ENCODE results near the gene SPDYA. TPM values are rescaled to one million over a fixed set of nuclear protein-coding genes. Genes with fewer than 3 reads are reported as not detected.

The SPDYA gene
- total RNA-seq, 4 donors from 2014 or later, result 3.2 to 7.3 TPM; not detected in 2

- Histone ChIP-seq H3K4me1 (no peaks in the 10 kb centered on the region), H3K27ac (no peak overlapping the region), H3K4me3 (no peak overlapping the region), H3K9me3 (no peaks in the 10 kb centered on the region), H3K27me3 (no peaks in the 10 kb centered on the region), H3K36me3 (no peaks in the 10 kb centered on the region)
- no peak for DNase-seq
- TF ChIP-seq CTCF (IDR thresholded peaks at IDR 0.05) (no peak), POLR2A (IDR thresholded peaks at IDR 0.05) (no peak)
- intact Hi-C loops (cut with DNase I; ENCODE audit: low total_unique reads), result no loop called here
Measured at GRCh38 chr2:28855977-28856376, 45.3 kb downstream of the SPDYA start.

- Histone ChIP-seq H3K9me3 (no peaks in the 10 kb centered on the region), H3K27me3 (no peaks in the 10 kb centered on the region), H3K27ac (no peak overlapping the region), H3K4me1 (no peaks in the 10 kb centered on the region), H3K4me3 (peak overlapping the region; percentile 77 to 95), H3K36me3 (no peaks in the 10 kb centered on the region)
- no peak for DNase-seq
- TF ChIP-seq CTCF (IDR thresholded peaks at IDR 0.05), result no peak
- TF ChIP-seq POLR2A (IDR thresholded peaks at IDR 0.05), result no peak
- intact Hi-C loops (cut with DNase I; ENCODE audit: low total_unique reads), result no loop called here
Measured at GRCh38 chr2:28868611-28869010, 58.0 kb downstream of the SPDYA start.

- no peaks in the 10 kb centered on the region for H3K27me3 ChIP-seq
- DNase-seq, result no peak
- TF ChIP-seq CTCF (IDR thresholded peaks at IDR 0.05) (no peak), POLR2A (IDR thresholded peaks at IDR 0.05) (no peak)
- peak overlapping the region; percentile 77 to 95 for H3K4me3 ChIP-seq
- H3K9me3 ChIP-seq, result no peaks in the 10 kb centered on the region
- no peaks in the 10 kb centered on the region for H3K4me1 ChIP-seq
- peak overlapping the region; percentile 63 to 76 for H3K27ac ChIP-seq
- H3K36me3 ChIP-seq, result no peaks in the 10 kb centered on the region
- intact Hi-C loops (cut with DNase I; ENCODE audit: low total_unique reads), result no loop called here
Measured at GRCh38 chr2:28869494-28870145, 59.0 kb downstream of the SPDYA start.

- DNase-seq, result peak; percentile 93 to 95
- Histone ChIP-seq H3K4me1 (no peaks in the 10 kb centered on the region), H3K4me3 (peak within 1 kb of the TSS; percentile 77 to 95), H3K27ac (peak within 1 kb of the TSS; percentile 63 to 76), H3K27me3 (no peaks in the 10 kb centered on the region), H3K36me3 (no peaks in the 10 kb centered on the region), H3K9me3 (no peaks in the 10 kb centered on the region)
- intact Hi-C loops (cut with DNase I; ENCODE audit: low total_unique reads), result no loop called here
- TF ChIP-seq POLR2A (IDR thresholded peaks at IDR 0.05) (peak; percentile 34 to 70), CTCF (IDR thresholded peaks at IDR 0.05) (peak in 2 of 4 experiments; percentile 32 to 39)
Measured at GRCh38 chr2:28870146-28870891, 59.7 kb downstream of the SPDYA start, which contains the start of gene TRMT61B. Gene TRMT61B (minus strand): TSS chr2:28870309. CDS start chr2:28870277, 32 bp downstream.

- no peaks in the 10 kb centered on the region for H3K36me3 ChIP-seq
- no peak for TF ChIP-seq POLR2A (IDR thresholded peaks at IDR 0.05)
- TF ChIP-seq CTCF (IDR thresholded peaks at IDR 0.05), result no peak
- no peak for DNase-seq
- H3K27me3 ChIP-seq, result no peaks in the 10 kb centered on the region
- no peaks in the 10 kb centered on the region for H3K9me3 ChIP-seq
- H3K4me3 ChIP-seq, result no peak overlapping the region
- H3K27ac ChIP-seq, result no peak overlapping the region
- intact Hi-C loops (cut with DNase I; ENCODE audit: low total_unique reads), result no loop called here
- no peaks in the 10 kb centered on the region for H3K4me1 ChIP-seq
Measured at GRCh38 chr2:28871620-28872019, 61.0 kb downstream of the SPDYA start.
